HepG2 (cell line): ENCODE results near the gene CCDC124. TPM values are rescaled to one million over a fixed set of nuclear protein-coding genes. Genes with fewer than 3 reads are reported as not detected.

Source experiments
- ATAC-seq: fragments of 200-7000 bp; cut with Tn5 transposase; 3 replicates; pipeline ENCODE4 v1.9.1; 2020; ENCODE audit warnings: mild to moderate bottlenecking, moderate library complexity
- BruUV-seq: library from RNA; stranded (reverse); fragments of 400-500 nt; replicated peaks from 2 replicates; lab custom pipeline; 2021; lab: Mats Ljungman, UMichigan
- CTCF ChIA-PET: fragments of 300-600 bp; formaldehyde crosslinking; extraction: SDS; loops from one replicate; lab custom pipeline; 2021; ENCODE audit warnings: low total read pairs, inconsistent platforms, low intra/inter-chr PET ratio; lab: Yijun Ruan, JAX
- POLR2A ChIA-PET: fragments of 350-600 bp; sonication (Branson Sonifier 250); formaldehyde crosslinking; loops from one replicate; lab custom pipeline; 2020; ENCODE audit warnings: antibody characterized with exemption, inconsistent platforms; lab: Yijun Ruan, JAX
- DNase-seq: peaks from one replicate; pipeline ENCODE4 v3.0.0-alpha.2; 2015; ENCODE audit warnings: low spot score
- FAIRE-seq: peaks from 3 replicates; lab custom pipeline; 2011; peaks lifted over from hg19 to GRCh38; lab: Jason Lieb, UNC
- H2AFZ ChIP-seq: one replicate; pipeline ENCODE4 v1.6.1; 2011; ENCODE audit warnings: low read length, inconsistent platforms
- H3K27ac ChIP-seq: fragments of 300-600 bp; 3 replicates; pipeline ENCODE4 v1.8.0; 2011; ENCODE audit warnings: mixed run types, mild to moderate bottlenecking, mixed read lengths, low read length, inconsistent platforms; ENCODE audit not compliant: insufficient read depth; ENCODE audit errors: extremely low read length
- H3K27me3 ChIP-seq, 2 experiments: fragments of 200-600 bp in 1 of 2; 2 replicates in 1 of 2; 3 replicates in 1 of 2; pipeline versions ENCODE4 v1.6.0 to v1.8.0; 2011; ENCODE audit warnings: low read length in 2 of 2, mild to moderate bottlenecking in 2 of 2, moderate library complexity in 2 of 2, inconsistent platforms in 1 of 2; ENCODE audit not compliant: insufficient read depth in 2 of 2, control insufficient read depth in 1 of 2
- H3K36me3 ChIP-seq, 2 experiments: fragments of 200-600 bp in 1 of 2; replicated peaks in 1 of 2; 2 replicates in 1 of 2; 3 replicates in 1 of 2; pipeline versions ENCODE4 v1.5.1 to v1.8.0; 2011; ENCODE audit warnings: low read length in 2 of 2, inconsistent platforms in 1 of 2; ENCODE audit not compliant: insufficient read depth in 2 of 2, control insufficient read depth in 1 of 2
- H3K4me1 ChIP-seq: 2 replicates; pipeline ENCODE4 v1.5.1; 2012; ENCODE audit warnings: low read length, inconsistent platforms; ENCODE audit not compliant: insufficient read depth
- H3K4me2 ChIP-seq: 2 replicates; pipeline ENCODE4 v1.6.0; 2011; ENCODE audit warnings: low read depth, low read length, inconsistent platforms
- H3K4me3 ChIP-seq, 3 experiments: fragments of 200-600 bp in 1 of 3; sonication (generic), shearing (Covaris generic) in 1 of 3; replicated peaks in 1 of 3; 2 replicates each; pipeline ENCODE4 v1.5.1; 2011 to 2016; ENCODE audit warnings: low read length in 3 of 3, inconsistent platforms in 2 of 3, low read depth in 2 of 3, mild to moderate bottlenecking in 2 of 3, control low read depth in 1 of 3, mixed read lengths in 1 of 3; ENCODE audit not compliant: insufficient read depth in 1 of 3
- H3K79me2 ChIP-seq: one replicate; pipeline ENCODE4 v1.6.1; 2011; ENCODE audit warnings: low read length, inconsistent platforms; ENCODE audit not compliant: insufficient read depth
- H3K9ac ChIP-seq: 2 replicates; pipeline ENCODE4 v1.6.0; 2011; ENCODE audit warnings: mild to moderate bottlenecking, low read depth, low read length, inconsistent platforms; ENCODE audit not compliant: insufficient read depth
- H3K9me3 ChIP-seq: 2 replicates; pipeline ENCODE4 v1.5.1; 2012; ENCODE audit warnings: mild to moderate bottlenecking, low read length
- H4K20me1 ChIP-seq: 2 replicates; pipeline ENCODE4 v1.6.0; 2011; ENCODE audit warnings: inconsistent platforms, mild to moderate bottlenecking, low read length, moderate library complexity; ENCODE audit not compliant: insufficient read depth
- NCOA1 ChIP-seq: sonication (generic); formaldehyde crosslinking; IDR thresholded peaks from 2 replicates; pipeline ENCODE4 v1.9.0; 2021; ENCODE audit warnings: missing genetic modification reagents
- NPAS2 ChIP-seq: sonication (generic); formaldehyde crosslinking; IDR thresholded peaks from 2 replicates; pipeline ENCODE4 v1.8.0; 2022; ENCODE audit warnings: mild to moderate bottlenecking, missing genetic modification reagents, borderline replicate concordance
- PAF1 ChIP-seq: IDR thresholded peaks from 2 replicates; pipeline ENCODE4 v1.6.1; 2016; ENCODE audit warnings: missing genetic modification reagents, missing compliant biosample characterization
- TFDP1 ChIP-seq: IDR thresholded peaks from 2 replicates; pipeline ENCODE4 v1.6.1; 2016; ENCODE audit warnings: missing compliant biosample characterization, missing genetic modification reagents, borderline replicate concordance
- ZNF33B ChIP-seq: sonication (generic); formaldehyde crosslinking; IDR thresholded peaks from 2 replicates; pipeline ENCODE4 v1.5.1; 2020; ENCODE audit warnings: mild to moderate bottlenecking, missing genetic modification reagents
- WGBS: methylation state at CpG from one replicate; pipeline ENCODE4 v1.1.6; 2017; ENCODE audit warnings: low lambda C conversion rate; 5-methylcytosine and 5-hydroxymethylcytosine counted together
- in situ Hi-C: cut with HindIII; loops from 2 replicates; pipeline ENCODE4 v1.10.0; 2017; ENCODE audit warnings: low pct_unique_long_range_greater_than_20kb; ENCODE audit not compliant: extremely low pct_ligation_motif_present
- intact Hi-C: fragments of 100-400 bp; cut with micrococcal nuclease; formaldehyde crosslinking; loops from one replicate; pipeline ENCODE4 v1.10.0; 2022; ENCODE audit not compliant: unreplicated experiment
- polyA plus RNA-seq, 8 experiments: library from polyadenylated mRNA; depleted of rRNA in 3 of 8; stranded (reverse) in 7 of 8; unstranded in 1 of 8; fragments of >200 nt; fragmentation: Illumina TruSeq in 4 of 8; extraction: Trizol in 4 of 8; gene quantifications; 2 replicates each; pipeline versions ENCODE4 v1.2.1 to v1.2.3, GENCODE V29; 2011 to 2016; ENCODE audit warnings: low read depth in 4 of 8, missing spikeins in 1 of 8, mixed read lengths in 1 of 8; ENCODE audit not compliant: insufficient read depth in 1 of 8
- total RNA-seq, 5 experiments: library from RNA; depleted of rRNA; stranded (reverse); fragments of >200 nt; fragmentation: Illumina TruSeq; extraction: Trizol; gene quantifications; 2 replicates each; pipeline ENCODE4 v1.2.3, GENCODE V29; 2016; ENCODE audit warnings: low read depth in 1 of 5
- TF ChIP-seq, protein P1 (sequence below): IDR thresholded peaks from 2 replicates; pipeline ENCODE4 v1.6.1; 2016
- TF ChIP-seq, protein P2 (sequence below): IDR thresholded peaks from 2 replicates; pipeline ENCODE4 v1.6.1; 2016; ENCODE audit warnings: control low read depth

CCDC124 gene
- total and polyA plus RNA-seq, 2 of the 13 experiments (the other 11 are each of a cell fraction or from before 2014, with no cell fraction given) = 14.9 to 20.3 TPM

GRCh38 chr19:17975032-17975431, 42.2 kb downstream of the CCDC124 start (continued):
- no peak for TF ChIP-seq TFDP1
- TF ChIP-seq, protein P1, sequence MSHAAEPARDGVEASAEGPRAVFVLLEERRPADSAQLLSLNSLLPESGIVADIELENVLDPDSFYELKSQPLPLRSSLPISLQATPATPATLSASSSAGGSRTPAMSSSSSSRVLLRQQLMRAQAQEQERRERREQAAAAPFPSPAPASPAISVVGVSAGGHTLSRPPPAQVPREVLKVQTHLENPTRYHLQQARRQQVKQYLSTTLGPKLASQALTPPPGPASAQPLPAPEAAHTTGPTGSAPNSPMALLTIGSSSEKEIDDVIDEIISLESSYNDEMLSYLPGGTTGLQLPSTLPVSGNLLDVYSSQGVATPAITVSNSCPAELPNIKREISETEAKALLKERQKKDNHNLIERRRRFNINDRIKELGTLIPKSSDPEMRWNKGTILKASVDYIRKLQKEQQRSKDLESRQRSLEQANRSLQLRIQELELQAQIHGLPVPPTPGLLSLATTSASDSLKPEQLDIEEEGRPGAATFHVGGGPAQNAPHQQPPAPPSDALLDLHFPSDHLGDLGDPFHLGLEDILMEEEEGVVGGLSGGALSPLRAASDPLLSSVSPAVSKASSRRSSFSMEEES (CRISPR knock-in tag) = no peak

DNA sequence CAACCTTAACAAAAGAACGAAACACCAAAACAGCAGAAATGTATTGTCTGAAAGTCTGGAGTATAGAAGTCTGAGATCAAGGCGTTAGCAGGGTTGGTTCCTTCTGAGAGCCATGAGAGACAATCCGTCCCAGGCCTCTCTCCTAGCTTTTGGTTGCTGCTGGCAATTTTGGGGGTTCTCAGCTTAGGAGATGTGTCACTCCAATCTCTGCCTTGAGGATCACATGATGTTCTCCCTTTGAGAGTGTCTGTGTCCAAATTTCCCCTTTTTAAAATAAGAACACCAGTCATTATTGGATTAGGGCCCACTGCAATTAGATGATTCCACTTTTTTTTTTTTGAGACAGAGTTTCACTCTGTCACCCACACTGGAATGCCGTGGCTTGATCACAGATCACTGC, 44.2 kb downstream of the CCDC124 start:
- WGBS = 31% methylated on average over 4 of the region's 4 CpGs
- Histone ChIP-seq H3K27ac (no peak overlapping the region), H3K79me2 (no peaks in the 10 kb centered on the region), H3K9ac (no peak overlapping the region), H3K4me2 (no peak overlapping the region), H3K4me3 (no peak overlapping the region), H3K27me3 (peaks cover 1 to 50% of the 10 kb centered on the region in 2 experiments; a peak in 3 of 5 replicates), H3K36me3 (no peaks in the 10 kb centered on the region)
- FAIRE-seq = no peak
- ATAC-seq = no peak
- intact Hi-C loops = no loop called here
- DNase-seq = no peak
- CTCF ChIA-PET = no interaction called here
- TF ChIP-seq NCOA1 (no peak), NPAS2 (CRISPR knock-in tag) (no peak), PAF1 (CRISPR knock-in tag) (no peak), ZNF33B (CRISPR knock-in tag) (no peak)
- TF ChIP-seq, protein P2, sequence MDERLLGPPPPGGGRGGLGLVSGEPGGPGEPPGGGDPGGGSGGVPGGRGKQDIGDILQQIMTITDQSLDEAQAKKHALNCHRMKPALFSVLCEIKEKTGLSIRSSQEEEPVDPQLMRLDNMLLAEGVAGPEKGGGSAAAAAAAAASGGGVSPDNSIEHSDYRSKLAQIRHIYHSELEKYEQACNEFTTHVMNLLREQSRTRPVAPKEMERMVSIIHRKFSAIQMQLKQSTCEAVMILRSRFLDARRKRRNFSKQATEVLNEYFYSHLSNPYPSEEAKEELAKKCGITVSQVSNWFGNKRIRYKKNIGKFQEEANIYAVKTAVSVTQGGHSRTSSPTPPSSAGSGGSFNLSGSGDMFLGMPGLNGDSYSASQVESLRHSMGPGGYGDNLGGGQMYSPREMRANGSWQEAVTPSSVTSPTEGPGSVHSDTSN (CRISPR knock-in tag) = no peak
- TF ChIP-seq, all 625 proteins: peak for 0
- H3K9me3 ChIP-seq = no peaks in the 10 kb centered on the region
- no peaks in the 10 kb centered on the region for H3K4me1 ChIP-seq
- H4K20me1 ChIP-seq = no peaks in the 10 kb centered on the region
- POLR2A ChIA-PET = interaction anchor here (1.6 kb wide), 1 partner anchor 14 kb away, joined by 3 read pairs; no protein-coding TSS in a partner anchor
- no peak overlapping the region for H2AFZ ChIP-seq
- in situ Hi-C loops = no loop called here
- BruUV-seq = no TSS peak
